Fibroblast of lung (primary cell): ENCODE data around the gene ZNF70.

ENCODE experiments used
- CTCF ChIP-seq, 2 donors: IDR thresholded peaks in 1 of 2; conservative IDR thresholded peaks in 1 of 2; 1 replicate in 1 of 2; 2 replicates in 1 of 2; pipeline ENCODE4 v1.5.1; 2011 to 2012; ENCODE audit warnings: low read length in 2 of 2, control low read depth in 1 of 2, inconsistent platforms in 1 of 2, low read depth in 1 of 2, mild to moderate bottlenecking in 1 of 2
- EZH2 ChIP-seq: IDR thresholded peaks from 2 replicates; pipeline ENCODE4 v1.5.1; 2012; ENCODE audit warnings: low read length, control low read depth, mild to moderate bottlenecking; ENCODE audit errors: missing control alignments

GRCh38 chr22:23779083-23779482 is 28.2 kb upstream of the ZNF70 start:
- TF ChIP-seq CTCF (conservative IDR thresholded peaks at IDR 0.05 in 1 of 2, IDR thresholded peaks at IDR 0.05 in 1 of 2; ENCODE audit: low read depth in 1 of 2, low read length in 2 of 2) = no peak
- no peak for TF ChIP-seq EZH2
